Measurements from ENCODE around the gene GRAMD2B.

Gene GRAMD2B

GRCh38 chr5:126519637-126520592, 96.7 kb downstream of the GRAMD2B start:
- no peak for DNase-seq (ENCODE audit: insufficient read length)
- TF ChIP-seq TAF1 (IDR thresholded peaks at IDR 0.05; ENCODE audit: borderline replicate concordance, low read depth, low read length) (no peak), POLR2A (IDR thresholded peaks at IDR 0.05; ENCODE audit: low read depth, low read length) (no peak), POLR2AphosphoS5 (IDR thresholded peaks at IDR 0.05; ENCODE audit: low read depth, low read length) (no peak)
- FAIRE-seq = no peak

GRCh38 chr5:126520593-126520953, 97.4 kb downstream of the GRAMD2B start:
- no peak for TF ChIP-seq POLR2A (IDR thresholded peaks at IDR 0.05; ENCODE audit: low read depth, low read length)
- TF ChIP-seq POLR2AphosphoS5 (IDR thresholded peaks at IDR 0.05; ENCODE audit: low read depth, low read length) = no peak
- no peak for DNase-seq (ENCODE audit: insufficient read length)
- FAIRE-seq = no peak

- no peak for DNase-seq (ENCODE audit: insufficient read length)
- TF ChIP-seq POLR2AphosphoS5 (IDR thresholded peaks at IDR 0.05; ENCODE audit: low read depth, low read length) = no peak
- TF ChIP-seq TAF1 (IDR thresholded peaks at IDR 0.05; ENCODE audit: borderline replicate concordance, low read depth, low read length) = no peak
- no peak for FAIRE-seq
Measured at GRCh38 chr5:126521130-126521529, 97.9 kb downstream of the GRAMD2B start.

- FAIRE-seq (no peak), DNase-seq (ENCODE audit: insufficient read length) (no peak)
- TF ChIP-seq TAF1 (IDR thresholded peaks at IDR 0.05; ENCODE audit: borderline replicate concordance, low read depth, low read length) = no peak
- no peak for TF ChIP-seq POLR2A (IDR thresholded peaks at IDR 0.05; ENCODE audit: low read depth, low read length)
- no peak for TF ChIP-seq POLR2AphosphoS5 (IDR thresholded peaks at IDR 0.05; ENCODE audit: low read depth, low read length)
Measured at GRCh38 chr5:126523818-126524510, 100.8 kb downstream of the GRAMD2B start.

- no peak for DNase-seq (ENCODE audit: insufficient read length)
- TF ChIP-seq POLR2AphosphoS5 (IDR thresholded peaks at IDR 0.05; ENCODE audit: low read depth, low read length) (no peak), TAF1 (IDR thresholded peaks at IDR 0.05; ENCODE audit: borderline replicate concordance, low read depth, low read length) (no peak), POLR2A (IDR thresholded peaks at IDR 0.05; ENCODE audit: low read depth, low read length) (no peak)
- no peak for FAIRE-seq
Measured at GRCh38 chr5:126525630-126526245, 102.5 kb downstream of the GRAMD2B start.

- no peak for TF ChIP-seq POLR2A (IDR thresholded peaks at IDR 0.05; ENCODE audit: low read depth, low read length)
- TF ChIP-seq POLR2AphosphoS5 (IDR thresholded peaks at IDR 0.05; ENCODE audit: low read depth, low read length) = no peak
- no peak for TF ChIP-seq TAF1 (IDR thresholded peaks at IDR 0.05; ENCODE audit: borderline replicate concordance, low read depth, low read length)
- FAIRE-seq (no peak), DNase-seq (ENCODE audit: insufficient read length) (no peak)
Measured at GRCh38 chr5:126526493-126526892, 103.3 kb downstream of the GRAMD2B start.

GRCh38 chr5:126527158-126527557, 103.9 kb downstream of the GRAMD2B start:
- no peak for FAIRE-seq
- no peak for DNase-seq (ENCODE audit: insufficient read length)
- TF ChIP-seq POLR2A (IDR thresholded peaks at IDR 0.05; ENCODE audit: low read depth, low read length) (no peak), TAF1 (IDR thresholded peaks at IDR 0.05; ENCODE audit: borderline replicate concordance, low read depth, low read length) (no peak), POLR2AphosphoS5 (IDR thresholded peaks at IDR 0.05; ENCODE audit: low read depth, low read length) (no peak)

- DNase-seq (ENCODE audit: insufficient read length) (no peak), FAIRE-seq (no peak)
- TF ChIP-seq TAF1 (IDR thresholded peaks at IDR 0.05; ENCODE audit: borderline replicate concordance, low read depth, low read length) (no peak), POLR2A (IDR thresholded peaks at IDR 0.05; ENCODE audit: low read depth, low read length) (no peak), POLR2AphosphoS5 (IDR thresholded peaks at IDR 0.05; ENCODE audit: low read depth, low read length) (no peak)
Measured at GRCh38 chr5:126527892-126528291, 104.7 kb downstream of the GRAMD2B start.

GRCh38 chr5:126531543-126532120, 108.4 kb downstream of the GRAMD2B start:
- no peak for DNase-seq (ENCODE audit: insufficient read length)
- TF ChIP-seq TAF1 (IDR thresholded peaks at IDR 0.05; ENCODE audit: borderline replicate concordance, low read depth, low read length) = no peak
- TF ChIP-seq POLR2AphosphoS5 (IDR thresholded peaks at IDR 0.05; ENCODE audit: low read depth, low read length) = no peak
- TF ChIP-seq POLR2A (IDR thresholded peaks at IDR 0.05; ENCODE audit: low read depth, low read length) = no peak
- no peak for FAIRE-seq

- DNase-seq (ENCODE audit: insufficient read length) (no peak), FAIRE-seq (no peak)
- TF ChIP-seq POLR2AphosphoS5 (IDR thresholded peaks at IDR 0.05; ENCODE audit: low read depth, low read length) = no peak
- TF ChIP-seq TAF1 (IDR thresholded peaks at IDR 0.05; ENCODE audit: borderline replicate concordance, low read depth, low read length) = no peak
- no peak for TF ChIP-seq POLR2A (IDR thresholded peaks at IDR 0.05; ENCODE audit: low read depth, low read length)
Measured at GRCh38 chr5:126534553-126534952, 111.3 kb downstream of the GRAMD2B start.

- no peak for FAIRE-seq
Measured at GRCh38 chr5:126535856-126536545, 112.8 kb downstream of the GRAMD2B start.

More at GRCh38 chr5:126535856-126536545, 112.8 kb downstream of the GRAMD2B start:
- TF ChIP-seq POLR2AphosphoS5 (IDR thresholded peaks at IDR 0.05; ENCODE audit: low read depth, low read length) (no peak), TAF1 (IDR thresholded peaks at IDR 0.05; ENCODE audit: borderline replicate concordance, low read depth, low read length) (no peak), POLR2A (IDR thresholded peaks at IDR 0.05; ENCODE audit: low read depth, low read length) (no peak)
- no peak for DNase-seq (ENCODE audit: insufficient read length)
